Loucy (cell line): ENCODE measurements around the gene USH1G.

ENCODE experiments used
- CTCF ChIP-seq: fragments of 200-600 bp; sonication (generic); conservative IDR thresholded peaks from 2 replicates; pipeline ENCODE4 v1.5.1; 2014; ENCODE audit warnings: mild to moderate bottlenecking, antibody characterized with exemption, low read length
- EZH2phosphoT487 ChIP-seq: fragments of 200-600 bp; IDR thresholded peaks from 2 replicates; pipeline ENCODE4 v1.6.1; 2018; ENCODE audit warnings: antibody characterized with exemption, mild to moderate bottlenecking, moderate library complexity, borderline replicate concordance

- no peak for TF ChIP-seq CTCF
- no peak for TF ChIP-seq EZH2phosphoT487
Observed at GRCh38 chr17:74917430-74917829, 5.6 kb downstream of the USH1G start.
